VCaP (cell line): Measurements from ENCODE around the gene SEMA5B.

Experiments
- H3K27ac ChIP-seq: fragments of 450-650 bp; 2 replicates; pipeline ENCODE4 v1.5.1; 2017
- CTCF ChIP-seq: fragments of 450-650 bp; conservative IDR thresholded peaks from 2 replicates; pipeline ENCODE4 v1.5.1; 2017; ENCODE audit warnings: mild to moderate bottlenecking, moderate library complexity

SEMA5B gene

GRCh38 chr3:122925756-122926155, 101.8 kb downstream of the SEMA5B start:
- no peak for TF ChIP-seq CTCF
- no peak overlapping the region for H3K27ac ChIP-seq

- no peak for TF ChIP-seq CTCF
- H3K27ac ChIP-seq, result no peak overlapping the region
Measured at GRCh38 chr3:122924056-122924455, 103.5 kb downstream of the SEMA5B start.

GRCh38 chr3:122923611-122924010, 104.0 kb downstream of the SEMA5B start:
- no peak for TF ChIP-seq CTCF
- H3K27ac ChIP-seq, result no peak overlapping the region

GRCh38 chr3:122921791-122922651, 105.5 kb downstream of the SEMA5B start:
- TF ChIP-seq CTCF, result peak; percentile 14
- no peak overlapping the region for H3K27ac ChIP-seq

GRCh38 chr3:122920986-122921385, 106.6 kb downstream of the SEMA5B start:
- no peak for TF ChIP-seq CTCF
- no peak overlapping the region for H3K27ac ChIP-seq

GRCh38 chr3:122919291-122919610, 108.3 kb downstream of the SEMA5B start:
- no peak overlapping the region for H3K27ac ChIP-seq
- no peak for TF ChIP-seq CTCF

- H3K27ac ChIP-seq, result no peak overlapping the region
- TF ChIP-seq CTCF, result no peak
Measured at GRCh38 chr3:122918576-122919290, 108.8 kb downstream of the SEMA5B start.
